Measurements from ENCODE around the gene NUP188. TPM values are rescaled to one million over a fixed set of nuclear protein-coding genes. Genes with fewer than 3 reads are reported as not detected.
"Not testable (repeated sequence)": the region's sequence is repeated elsewhere in the genome, so short reads cannot be mapped to it uniquely, and the experiment has no call there.

NUP188 gene
- total and polyA plus RNA-seq, 4 donors: 6.9 to 34.7 (median 19.2) TPM

DNA sequence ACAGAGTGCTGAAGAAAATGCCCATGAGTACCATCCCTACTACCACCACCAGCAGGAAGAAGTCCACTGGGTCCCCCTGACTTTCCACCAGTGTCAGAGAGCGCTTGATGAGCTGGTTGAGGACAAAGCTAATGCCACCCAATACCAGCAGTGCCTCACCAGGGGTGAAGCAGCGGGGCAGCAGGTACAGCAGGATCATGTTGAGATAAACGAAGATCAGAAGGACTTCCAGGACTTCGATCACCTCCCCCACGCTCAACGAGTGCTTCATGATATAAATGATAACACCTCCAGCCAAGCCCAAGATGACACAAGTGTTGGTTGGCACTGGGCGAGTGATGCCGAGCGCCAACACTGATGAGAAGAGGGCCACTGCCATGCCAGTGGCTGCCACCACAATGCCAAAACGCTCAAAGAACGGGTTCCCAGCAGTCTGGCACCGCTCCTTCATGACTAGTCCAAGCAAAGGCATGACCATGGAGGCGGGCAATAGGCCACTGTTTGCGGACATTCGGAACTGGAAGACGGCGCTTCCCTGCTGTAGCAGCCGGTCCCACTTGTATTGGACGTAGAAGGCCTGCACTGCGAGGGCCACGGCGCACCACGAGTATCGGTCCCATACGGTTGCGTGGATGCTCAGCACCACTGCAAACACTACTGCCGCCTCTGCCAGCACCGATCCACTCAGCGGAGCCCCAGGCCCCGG is 775 bp upstream of the NUP188 start:
- peaks cover 6 to 21% (median 15%) of the 10 kb centered on the region in 4 donors for H3K4me1 ChIP-seq (ENCODE audit: control insufficient read depth in 4 of 4, insufficient read depth in 4 of 4, low read length in 3 of 4)
- H3K36me3 ChIP-seq (ENCODE audit: control insufficient read depth in 4 of 4, insufficient read depth in 3 of 4, low read depth in 1 of 4, low read length in 3 of 4): peaks cover 0 to 10% (median 6%) of the 10 kb centered on the region in 4 donors
- no peaks in the 10 kb centered on the region for H3K27me3 ChIP-seq (ENCODE audit: control insufficient read depth in 4 of 4, insufficient read depth in 4 of 4, low read length in 3 of 4)
- H3K4me3 ChIP-seq (ENCODE audit: low read depth in 1 of 3, low read length in 3 of 3): peak overlapping the region; percentile 61 to 78 (median 74)
- H3K9ac ChIP-seq (ENCODE audit: low read depth in 1 of 2, low read length in 2 of 2): peak overlapping the region; percentile 33 to 53
- 25% methylated on average over 30 of the region's 30 CpGs for WGBS
- no peak for TF ChIP-seq EGR1 (IDR thresholded peaks at IDR 0.05; ENCODE audit: low read depth in 2 of 2)
- no peak for TF ChIP-seq TAF1 (conservative IDR thresholded peaks at IDR 0.05)
- TF ChIP-seq JUND (IDR thresholded peaks at IDR 0.05): no peak
- TF ChIP-seq, protein P1, sequence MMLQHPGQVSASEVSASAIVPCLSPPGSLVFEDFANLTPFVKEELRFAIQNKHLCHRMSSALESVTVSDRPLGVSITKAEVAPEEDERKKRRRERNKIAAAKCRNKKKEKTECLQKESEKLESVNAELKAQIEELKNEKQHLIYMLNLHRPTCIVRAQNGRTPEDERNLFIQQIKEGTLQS (IDR thresholded peaks at IDR 0.05): no peak
- no peak for TF ChIP-seq YY1 (IDR thresholded peaks at IDR 0.05)
- no peak for TF ChIP-seq HNF4A (conservative IDR thresholded peaks at IDR 0.05)
- no peak for TF ChIP-seq SP1 (IDR thresholded peaks at IDR 0.05)
- H3K9me3 ChIP-seq (ENCODE audit: control insufficient read depth in 4 of 4, low read length in 3 of 4): no peaks in the 10 kb centered on the region
- peak overlapping the region; percentile 90 to 91 for H3K27ac ChIP-seq (ENCODE audit: low read depth in 1 of 2, low read length in 2 of 2)
- DNase-seq (ENCODE audit: low spot score): no peak

DNA sequence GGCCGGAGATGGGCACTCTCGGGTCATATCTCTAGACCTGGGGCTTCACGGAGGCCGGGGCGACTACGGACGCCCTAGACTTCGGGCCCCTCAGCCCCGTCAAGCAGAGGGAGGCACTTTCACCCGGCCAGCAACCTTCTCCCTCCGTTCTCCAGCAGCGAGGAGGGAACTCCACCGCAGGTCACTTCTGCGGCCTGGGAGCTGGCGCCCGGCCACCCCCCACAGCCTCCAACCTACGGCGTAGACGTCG is 297 bp upstream of the NUP188 start:
- H3K36me3 ChIP-seq (ENCODE audit: control insufficient read depth in 4 of 4, insufficient read depth in 3 of 4, low read depth in 1 of 4, low read length in 3 of 4): peaks cover 0 to 9% (median 5%) of the 10 kb centered on the region in 4 donors
- peak overlapping the region; percentile 33 to 53 for H3K9ac ChIP-seq (ENCODE audit: low read depth in 1 of 2, low read length in 2 of 2)
- peak overlapping the region; percentile 90 to 91 for H3K27ac ChIP-seq (ENCODE audit: low read depth in 1 of 2, low read length in 2 of 2)
- H3K27me3 ChIP-seq (ENCODE audit: control insufficient read depth in 4 of 4, insufficient read depth in 4 of 4, low read length in 3 of 4): no peaks in the 10 kb centered on the region
- DNase-seq (ENCODE audit: low spot score): no peak
- TF ChIP-seq, protein P2, sequence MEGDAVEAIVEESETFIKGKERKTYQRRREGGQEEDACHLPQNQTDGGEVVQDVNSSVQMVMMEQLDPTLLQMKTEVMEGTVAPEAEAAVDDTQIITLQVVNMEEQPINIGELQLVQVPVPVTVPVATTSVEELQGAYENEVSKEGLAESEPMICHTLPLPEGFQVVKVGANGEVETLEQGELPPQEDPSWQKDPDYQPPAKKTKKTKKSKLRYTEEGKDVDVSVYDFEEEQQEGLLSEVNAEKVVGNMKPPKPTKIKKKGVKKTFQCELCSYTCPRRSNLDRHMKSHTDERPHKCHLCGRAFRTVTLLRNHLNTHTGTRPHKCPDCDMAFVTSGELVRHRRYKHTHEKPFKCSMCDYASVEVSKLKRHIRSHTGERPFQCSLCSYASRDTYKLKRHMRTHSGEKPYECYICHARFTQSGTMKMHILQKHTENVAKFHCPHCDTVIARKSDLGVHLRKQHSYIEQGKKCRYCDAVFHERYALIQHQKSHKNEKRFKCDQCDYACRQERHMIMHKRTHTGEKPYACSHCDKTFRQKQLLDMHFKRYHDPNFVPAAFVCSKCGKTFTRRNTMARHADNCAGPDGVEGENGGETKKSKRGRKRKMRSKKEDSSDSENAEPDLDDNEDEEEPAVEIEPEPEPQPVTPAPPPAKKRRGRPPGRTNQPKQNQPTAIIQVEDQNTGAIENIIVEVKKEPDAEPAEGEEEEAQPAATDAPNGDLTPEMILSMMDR (IDR thresholded peaks at IDR 0.05; ENCODE audit: low read depth, low read length, missing input control): no peak
- no peak for TF ChIP-seq RXRA (IDR thresholded peaks at IDR 0.05)
- H3K4me1 ChIP-seq (ENCODE audit: control insufficient read depth in 4 of 4, insufficient read depth in 4 of 4, low read length in 3 of 4): peaks cover 6 to 21% (median 15%) of the 10 kb centered on the region in 4 donors
- H3K4me3 ChIP-seq (ENCODE audit: low read depth in 1 of 3, low read length in 3 of 3): peak overlapping the region; percentile 61 to 78 (median 74)
- H3K9me3 ChIP-seq (ENCODE audit: control insufficient read depth in 4 of 4, low read length in 3 of 4): no peaks in the 10 kb centered on the region
- WGBS: under 1% methylated on average over 20 of the region's 20 CpGs

DNA sequence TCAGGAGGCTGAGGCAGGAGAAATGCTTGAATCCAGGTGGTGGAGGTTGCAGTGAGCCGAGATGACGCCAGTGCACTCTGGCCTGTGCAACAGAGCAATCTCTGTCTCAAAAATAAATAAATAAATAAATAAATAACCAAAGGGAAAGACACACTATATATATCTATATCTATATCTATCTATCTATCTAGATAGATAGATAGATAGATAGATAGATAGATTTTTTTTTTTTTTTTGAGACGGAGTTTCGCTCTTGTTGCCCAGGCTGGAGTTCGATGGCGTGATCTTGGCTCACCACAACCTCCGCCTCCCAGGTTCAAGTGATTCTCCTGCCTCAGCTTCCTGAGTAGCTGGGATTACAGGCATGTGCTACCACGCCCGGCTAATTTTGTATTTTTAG is 13.9 kb downstream of the NUP188 start:
- H3K9me3 ChIP-seq (ENCODE audit: control insufficient read depth in 4 of 4, low read length in 3 of 4); DNase-seq (ENCODE audit: low spot score); H3K27ac ChIP-seq (ENCODE audit: low read depth in 1 of 2, low read length in 2 of 2); H3K9ac ChIP-seq (ENCODE audit: low read depth in 1 of 2, low read length in 2 of 2); H3K4me3 ChIP-seq (ENCODE audit: low read depth in 1 of 3, low read length in 3 of 3); H3K4me1 ChIP-seq (ENCODE audit: control insufficient read depth in 4 of 4, insufficient read depth in 4 of 4, low read length in 3 of 4); H3K27me3 ChIP-seq (ENCODE audit: control insufficient read depth in 4 of 4, insufficient read depth in 4 of 4, low read length in 3 of 4): not testable (repeated sequence)
- H3K36me3 ChIP-seq (ENCODE audit: control insufficient read depth in 4 of 4, insufficient read depth in 3 of 4, low read depth in 1 of 4, low read length in 3 of 4): peaks cover 5 to 29% (median 21%) of the 10 kb centered on the region in 4 donors
- WGBS: 98% methylated on average over 9 of the region's 9 CpGs

DNA sequence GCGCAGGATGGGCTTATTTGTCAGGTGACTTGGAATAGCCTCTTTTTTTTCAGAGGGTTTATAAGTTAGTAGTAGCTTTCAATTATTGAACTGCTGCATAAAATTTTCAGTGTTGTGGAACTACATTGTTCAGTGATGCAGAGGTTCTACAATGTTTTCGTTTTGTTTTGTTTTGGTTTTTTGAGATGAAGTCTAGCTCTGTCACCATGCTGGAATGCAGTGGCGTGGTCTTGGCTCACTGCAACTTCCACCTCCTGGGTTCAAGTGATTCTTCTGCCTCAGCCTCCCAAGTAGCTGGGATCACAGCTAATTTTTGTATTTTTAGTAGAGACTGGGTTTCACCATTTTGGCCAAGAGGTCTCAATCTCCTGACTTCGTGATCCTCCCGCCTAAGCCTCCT is 22.0 kb downstream of the NUP188 start:
- 96% methylated on average over 5 of the region's 5 CpGs for WGBS
- no peaks in the 10 kb centered on the region for H3K4me1 ChIP-seq (ENCODE audit: control insufficient read depth in 4 of 4, insufficient read depth in 4 of 4, low read length in 3 of 4)
- no peak overlapping the region for H3K4me3 ChIP-seq (ENCODE audit: low read depth in 1 of 3, low read length in 3 of 3)
- no peak overlapping the region for H3K9ac ChIP-seq (ENCODE audit: low read depth in 1 of 2, low read length in 2 of 2)
- H3K27me3 ChIP-seq (ENCODE audit: control insufficient read depth in 4 of 4, insufficient read depth in 4 of 4, low read length in 3 of 4): no peaks in the 10 kb centered on the region
- peaks cover 16 to 49% (median 35%) of the 10 kb centered on the region in 4 donors for H3K36me3 ChIP-seq (ENCODE audit: control insufficient read depth in 4 of 4, insufficient read depth in 3 of 4, low read depth in 1 of 4, low read length in 3 of 4)
- DNase-seq (ENCODE audit: low spot score): no peak
- H3K9me3 ChIP-seq (ENCODE audit: control insufficient read depth in 4 of 4, low read length in 3 of 4): no peaks in the 10 kb centered on the region
- no peak overlapping the region for H3K27ac ChIP-seq (ENCODE audit: low read depth in 1 of 2, low read length in 2 of 2)
- TF ChIP-seq FOXA2 (IDR thresholded peaks at IDR 0.05): no peak
- TF ChIP-seq, protein P2 (IDR thresholded peaks at IDR 0.05; ENCODE audit: low read depth, low read length, missing input control): no peak
- TF ChIP-seq GABPA (IDR thresholded peaks at IDR 0.05 in 1 of 2, conservative IDR thresholded peaks at IDR 0.05 in 1 of 2): no peak
- no peak for TF ChIP-seq RXRA (IDR thresholded peaks at IDR 0.05)
- TF ChIP-seq HNF4G (IDR thresholded peaks at IDR 0.05): no peak
- TF ChIP-seq, protein P3, sequence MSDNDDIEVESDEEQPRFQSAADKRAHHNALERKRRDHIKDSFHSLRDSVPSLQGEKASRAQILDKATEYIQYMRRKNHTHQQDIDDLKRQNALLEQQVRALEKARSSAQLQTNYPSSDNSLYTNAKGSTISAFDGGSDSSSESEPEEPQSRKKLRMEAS (IDR thresholded peaks at IDR 0.05): no peak
- TF ChIP-seq EGR1 (IDR thresholded peaks at IDR 0.05; ENCODE audit: low read depth in 2 of 2): no peak
- no peak for TF ChIP-seq FOXA1 (IDR thresholded peaks at IDR 0.05)
- TF ChIP-seq JUND (IDR thresholded peaks at IDR 0.05): no peak
- TF ChIP-seq, protein P1 (IDR thresholded peaks at IDR 0.05): no peak
- no peak for TF ChIP-seq SP1 (IDR thresholded peaks at IDR 0.05)
- TF ChIP-seq, protein P4, sequence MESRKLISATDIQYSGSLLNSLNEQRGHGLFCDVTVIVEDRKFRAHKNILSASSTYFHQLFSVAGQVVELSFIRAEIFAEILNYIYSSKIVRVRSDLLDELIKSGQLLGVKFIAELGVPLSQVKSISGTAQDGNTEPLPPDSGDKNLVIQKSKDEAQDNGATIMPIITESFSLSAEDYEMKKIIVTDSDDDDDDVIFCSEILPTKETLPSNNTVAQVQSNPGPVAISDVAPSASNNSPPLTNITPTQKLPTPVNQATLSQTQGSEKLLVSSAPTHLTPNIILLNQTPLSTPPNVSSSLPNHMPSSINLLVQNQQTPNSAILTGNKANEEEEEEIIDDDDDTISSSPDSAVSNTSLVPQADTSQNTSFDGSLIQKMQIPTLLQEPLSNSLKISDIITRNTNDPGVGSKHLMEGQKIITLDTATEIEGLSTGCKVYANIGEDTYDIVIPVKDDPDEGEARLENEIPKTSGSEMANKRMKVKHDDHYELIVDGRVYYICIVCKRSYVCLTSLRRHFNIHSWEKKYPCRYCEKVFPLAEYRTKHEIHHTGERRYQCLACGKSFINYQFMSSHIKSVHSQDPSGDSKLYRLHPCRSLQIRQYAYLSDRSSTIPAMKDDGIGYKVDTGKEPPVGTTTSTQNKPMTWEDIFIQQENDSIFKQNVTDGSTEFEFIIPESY (IDR thresholded peaks at IDR 0.05): no peak
- no peak for TF ChIP-seq RAD21 (IDR thresholded peaks at IDR 0.05)
- no peak for TF ChIP-seq NR2F2 (IDR thresholded peaks at IDR 0.05)

Data from liver (tissue), 9 donors.